ENCODE measurements around the gene CUX1. TPM values are rescaled to one million over a fixed set of nuclear protein-coding genes. Genes with fewer than 3 reads are reported as not detected.
A peak's percentile ranks its signal among the peaks of the same experiment; 100 is the strongest.
"Not testable (repeated sequence)": the region's sequence is repeated elsewhere in the genome, so short reads cannot be mapped to it uniquely, and the experiment has no call there.

Gene CUX1
- total RNA-seq, 4 donors from 2014 or later = 58.2 to 295 (median 76.9) TPM

DNA sequence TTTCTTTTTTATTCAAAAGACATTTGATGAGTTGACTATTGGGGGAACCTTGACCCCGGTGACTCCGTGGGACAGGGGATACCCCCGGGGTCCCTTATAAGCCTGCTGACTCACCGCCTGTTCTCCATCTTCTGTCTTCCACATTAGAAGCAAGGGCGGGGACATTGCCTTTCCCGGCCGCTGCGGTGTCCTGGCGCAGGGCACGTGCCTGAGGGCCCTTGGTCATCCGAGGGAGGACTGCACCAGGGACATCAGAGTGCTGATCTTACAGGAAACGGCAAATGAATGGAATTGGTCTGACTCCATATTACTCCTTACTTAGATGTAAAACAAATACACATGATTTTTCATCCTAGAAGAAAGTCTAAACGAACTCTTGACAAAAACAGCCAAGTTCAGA, 170.1 kb downstream of the CUX1 start:
- DNase-seq = no peak
- no peaks in the 10 kb centered on the region for H3K36me3 ChIP-seq
- peak overlapping the region in 1 of 2 donors; percentile 8 for H3K27ac ChIP-seq
- no peaks in the 10 kb centered on the region for H3K27me3 ChIP-seq
- H3K4me1 ChIP-seq = no peaks in the 10 kb centered on the region
- TF ChIP-seq, protein P1, sequence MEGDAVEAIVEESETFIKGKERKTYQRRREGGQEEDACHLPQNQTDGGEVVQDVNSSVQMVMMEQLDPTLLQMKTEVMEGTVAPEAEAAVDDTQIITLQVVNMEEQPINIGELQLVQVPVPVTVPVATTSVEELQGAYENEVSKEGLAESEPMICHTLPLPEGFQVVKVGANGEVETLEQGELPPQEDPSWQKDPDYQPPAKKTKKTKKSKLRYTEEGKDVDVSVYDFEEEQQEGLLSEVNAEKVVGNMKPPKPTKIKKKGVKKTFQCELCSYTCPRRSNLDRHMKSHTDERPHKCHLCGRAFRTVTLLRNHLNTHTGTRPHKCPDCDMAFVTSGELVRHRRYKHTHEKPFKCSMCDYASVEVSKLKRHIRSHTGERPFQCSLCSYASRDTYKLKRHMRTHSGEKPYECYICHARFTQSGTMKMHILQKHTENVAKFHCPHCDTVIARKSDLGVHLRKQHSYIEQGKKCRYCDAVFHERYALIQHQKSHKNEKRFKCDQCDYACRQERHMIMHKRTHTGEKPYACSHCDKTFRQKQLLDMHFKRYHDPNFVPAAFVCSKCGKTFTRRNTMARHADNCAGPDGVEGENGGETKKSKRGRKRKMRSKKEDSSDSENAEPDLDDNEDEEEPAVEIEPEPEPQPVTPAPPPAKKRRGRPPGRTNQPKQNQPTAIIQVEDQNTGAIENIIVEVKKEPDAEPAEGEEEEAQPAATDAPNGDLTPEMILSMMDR (IDR thresholded peaks at IDR 0.05) = no peak
- H3K4me3 ChIP-seq = no peak overlapping the region
- intact Hi-C loops (cut with DNase I; ENCODE audit: low total_unique reads) = no loop called here
- H3K9me3 ChIP-seq = no peaks in the 10 kb centered on the region

DNA sequence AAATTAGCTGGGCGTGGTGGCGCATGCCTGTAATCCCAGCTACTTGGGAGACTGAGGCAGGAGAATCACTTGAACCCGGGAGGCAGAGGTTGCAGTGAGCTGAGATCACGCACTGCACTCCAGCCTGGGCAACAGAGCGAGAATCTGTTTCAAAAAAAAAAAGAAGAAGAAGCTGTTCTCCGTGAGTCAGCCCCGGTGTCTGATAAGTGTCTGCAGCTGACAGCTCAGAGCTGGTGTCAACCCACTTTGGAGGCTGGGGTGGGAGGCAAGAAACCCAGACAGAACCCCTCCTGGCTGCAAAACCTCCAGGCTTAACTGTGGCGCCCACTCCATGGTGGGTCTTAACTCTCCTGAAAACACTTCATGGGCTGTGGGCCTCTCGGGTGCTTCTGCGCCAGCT, 170.6 kb downstream of the CUX1 start:
- H3K27me3 ChIP-seq; intact Hi-C loops (cut with DNase I; ENCODE audit: low total_unique reads); H3K9me3 ChIP-seq; H3K36me3 ChIP-seq; H3K4me3 ChIP-seq; H3K4me1 ChIP-seq; DNase-seq: not testable (repeated sequence)
- H3K27ac ChIP-seq = peak overlapping the region in 1 of 2 donors; percentile 8

DNA sequence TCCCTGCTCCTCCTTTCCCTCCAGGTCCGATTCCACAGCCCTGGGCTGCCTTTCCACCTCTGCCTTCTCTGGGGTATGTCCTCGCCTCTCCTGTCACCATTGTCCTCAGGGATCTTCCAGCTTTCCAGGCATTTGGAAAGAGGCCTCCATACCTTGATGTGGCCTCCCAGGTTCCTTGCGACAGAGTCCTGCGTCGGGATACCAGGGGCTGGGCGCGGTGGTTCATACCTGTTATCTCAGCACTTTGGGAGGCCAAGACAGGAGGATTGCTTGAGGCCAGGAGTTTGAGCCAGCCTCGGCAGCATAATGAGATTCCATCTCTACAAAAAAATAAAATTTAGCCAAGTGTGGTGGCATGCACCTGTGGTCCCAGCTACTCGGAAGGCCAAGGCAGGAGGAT, 171.1 kb downstream of the CUX1 start:
- no peak overlapping the region for H3K4me3 ChIP-seq
- no peaks in the 10 kb centered on the region for H3K36me3 ChIP-seq
- no peaks in the 10 kb centered on the region for H3K9me3 ChIP-seq
- intact Hi-C loops (cut with DNase I; ENCODE audit: low total_unique reads) = no loop called here
- no peaks in the 10 kb centered on the region for H3K27me3 ChIP-seq
- no peaks in the 10 kb centered on the region for H3K4me1 ChIP-seq
- no peak for DNase-seq
- no peak overlapping the region for H3K27ac ChIP-seq
- TF ChIP-seq, protein P1 (IDR thresholded peaks at IDR 0.05) = no peak
- TF ChIP-seq POLR2A (IDR thresholded peaks at IDR 0.05) = no peak

DNA sequence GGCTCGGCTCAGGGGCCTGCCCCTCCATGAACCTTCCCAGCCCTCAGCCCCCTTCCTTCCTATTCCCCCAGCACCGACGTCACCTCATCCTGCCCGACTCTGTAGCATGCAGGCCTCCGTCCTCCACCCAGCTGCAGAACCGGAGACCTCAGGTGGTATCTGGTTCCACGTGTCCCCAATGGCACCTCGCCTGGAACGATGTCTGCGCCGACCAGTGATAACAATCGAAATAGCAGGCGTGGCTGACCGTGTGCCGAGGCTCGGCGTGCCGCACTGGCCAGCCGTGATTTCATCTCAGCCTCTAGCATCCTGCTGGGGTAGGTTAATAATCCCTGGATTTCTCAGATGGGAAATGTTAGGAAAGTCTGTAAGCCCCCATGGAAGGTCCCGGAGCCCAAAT, 171.7 kb downstream of the CUX1 start:
- TF ChIP-seq POLR2A (IDR thresholded peaks at IDR 0.05) = no peak
- TF ChIP-seq, protein P1 (IDR thresholded peaks at IDR 0.05) = no peak
- Histone ChIP-seq H3K9me3 (no peaks in the 10 kb centered on the region), H3K4me3 (no peak overlapping the region), H3K27ac (no peak overlapping the region), H3K27me3 (no peaks in the 10 kb centered on the region), H3K36me3 (no peaks in the 10 kb centered on the region), H3K4me1 (no peaks in the 10 kb centered on the region)
- intact Hi-C loops (cut with DNase I; ENCODE audit: low total_unique reads) = no loop called here
- no peak for DNase-seq

DNA sequence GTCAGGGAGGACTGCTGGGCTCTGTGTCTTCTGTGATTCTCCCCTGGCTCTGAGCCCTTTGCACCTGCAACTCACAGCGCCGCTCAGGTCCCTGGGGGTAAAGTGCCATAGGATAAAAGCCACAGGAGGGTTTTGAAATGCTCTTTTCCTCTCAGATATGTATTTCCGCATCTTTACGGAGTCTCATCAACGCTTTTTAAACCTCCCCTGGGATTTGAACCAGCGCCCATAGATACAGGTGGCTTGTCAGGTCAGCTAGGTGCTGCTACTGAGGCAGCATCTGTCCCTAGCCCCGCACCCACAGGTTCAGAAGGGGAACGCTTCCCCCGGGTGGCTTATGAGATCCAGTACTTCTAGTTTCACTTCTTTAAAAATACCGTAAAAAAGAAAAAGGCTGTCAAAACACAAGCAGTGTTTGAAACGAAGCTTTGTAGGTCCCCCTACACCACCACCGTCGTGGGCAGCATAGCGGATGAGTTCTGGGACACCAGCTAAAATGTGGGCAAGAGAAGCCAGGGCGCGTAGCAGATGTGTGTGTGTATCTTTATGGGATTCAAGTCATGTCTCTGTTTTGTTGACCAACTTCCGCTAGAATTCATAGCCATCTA, 173.5 kb downstream of the CUX1 start:
- intact Hi-C loops (cut with DNase I; ENCODE audit: low total_unique reads) = no loop called here
- no peak for TF ChIP-seq POLR2A (IDR thresholded peaks at IDR 0.05)
- TF ChIP-seq, protein P1 (IDR thresholded peaks at IDR 0.05) = no peak
- Histone ChIP-seq H3K4me1 (no peaks in the 10 kb centered on the region), H3K36me3 (no peaks in the 10 kb centered on the region), H3K27ac (no peak overlapping the region), H3K27me3 (no peaks in the 10 kb centered on the region), H3K9me3 (no peaks in the 10 kb centered on the region), H3K4me3 (no peak overlapping the region)
- no peak for DNase-seq

DNA sequence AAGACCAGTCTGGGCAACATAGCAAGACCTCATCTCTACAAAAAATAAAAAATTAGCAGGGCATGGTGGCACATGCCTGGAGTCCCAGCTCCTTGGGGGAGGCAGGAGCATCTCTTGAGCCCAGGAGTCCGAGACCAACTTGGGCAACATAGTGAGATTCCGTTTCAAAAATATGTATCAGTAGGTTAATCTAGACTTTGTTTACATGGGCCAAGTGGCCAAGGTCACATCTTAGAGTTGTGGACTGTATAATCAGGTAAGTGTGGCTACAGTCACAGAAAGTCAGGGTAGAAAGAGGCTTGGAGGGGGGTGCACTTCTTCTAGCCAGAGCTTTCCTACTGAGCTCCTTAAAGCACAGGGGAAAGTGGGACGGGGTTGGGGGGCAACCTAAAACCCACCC, 174.4 kb downstream of the CUX1 start:
- no peaks in the 10 kb centered on the region for H3K9me3 ChIP-seq
- TF ChIP-seq, protein P1 (IDR thresholded peaks at IDR 0.05) = no peak
- no peak for TF ChIP-seq POLR2A (IDR thresholded peaks at IDR 0.05)
- no peaks in the 10 kb centered on the region for H3K36me3 ChIP-seq
- no peaks in the 10 kb centered on the region for H3K27me3 ChIP-seq
- DNase-seq = no peak
- H3K4me1 ChIP-seq = no peaks in the 10 kb centered on the region
- intact Hi-C loops (cut with DNase I; ENCODE audit: low total_unique reads) = no loop called here
- no peak overlapping the region for H3K27ac ChIP-seq
- no peak overlapping the region for H3K4me3 ChIP-seq

All from uterus (tissue), 4 donors.